GM21786 (cell line): ENCODE data around the gene FHAD1.

Source experiments
- ATAC-seq: cut with Tn5 transposase; IDR thresholded peaks from one replicate; pipeline ENCODE4 v1.9.1; 2021; ENCODE audit not compliant: unreplicated experiment

The FHAD1 gene

DNA sequence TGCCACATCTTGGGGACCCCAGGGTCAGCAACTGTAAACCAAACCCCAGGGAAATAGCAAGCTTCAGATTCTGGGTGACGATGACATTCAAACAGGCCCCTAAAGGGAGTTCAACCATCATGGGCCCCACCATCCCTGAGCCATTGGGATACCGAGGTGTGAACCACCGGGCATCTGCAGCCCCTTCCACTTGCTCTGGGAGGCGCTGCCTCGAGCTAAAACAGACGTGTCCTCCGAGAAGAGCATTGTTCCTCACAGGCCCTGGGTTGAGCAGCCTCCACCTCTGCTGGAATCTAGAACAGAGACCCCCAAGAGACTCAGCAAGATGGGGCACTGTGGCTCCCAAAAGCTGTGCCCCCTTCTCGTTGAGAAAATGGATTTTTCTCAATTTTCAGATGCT is 143.6 kb downstream of the FHAD1 start:
- ATAC-seq: no peak

GRCh38 chr1:15391366-15391765 is 144.3 kb downstream of the FHAD1 start:
- ATAC-seq: no peak

DNA sequence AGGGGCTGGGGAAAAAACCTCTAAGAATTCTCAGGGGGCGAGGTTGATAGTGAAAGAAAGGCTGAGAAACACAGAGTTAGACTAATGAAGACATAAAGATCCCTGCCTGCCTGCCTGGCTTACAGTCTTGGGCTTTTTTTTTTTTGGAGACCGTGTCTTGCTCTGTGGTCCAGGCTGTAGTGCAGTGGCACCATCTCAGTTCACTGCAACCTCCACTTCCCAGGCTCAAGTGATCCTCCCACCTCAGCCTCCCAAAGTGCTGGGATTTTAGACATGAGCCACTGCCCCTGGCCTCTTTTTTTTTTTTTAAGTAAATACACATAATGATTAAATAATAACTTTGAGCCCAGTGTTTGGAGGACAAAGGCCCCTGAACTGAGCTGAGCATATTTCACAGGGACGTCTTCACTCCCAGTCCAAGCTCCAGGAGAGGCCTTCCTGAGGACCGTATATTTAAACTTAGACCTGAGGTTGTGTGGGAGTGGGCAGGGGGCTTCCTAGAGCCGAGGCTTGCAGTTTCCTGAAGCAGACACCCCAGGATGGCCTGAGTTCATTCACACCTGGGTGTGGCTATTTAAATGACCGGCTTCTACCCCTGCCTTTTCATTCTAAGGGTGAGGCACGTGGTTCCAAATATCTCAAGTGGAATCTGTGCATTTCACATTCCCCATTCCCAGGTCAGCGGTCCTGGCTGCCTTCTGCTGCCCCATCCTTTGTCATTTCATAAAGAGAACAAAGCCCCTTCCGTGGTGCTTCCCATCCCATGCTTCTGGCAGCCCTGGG is 146.6 kb downstream of the FHAD1 start:
- ATAC-seq: no peak

DNA sequence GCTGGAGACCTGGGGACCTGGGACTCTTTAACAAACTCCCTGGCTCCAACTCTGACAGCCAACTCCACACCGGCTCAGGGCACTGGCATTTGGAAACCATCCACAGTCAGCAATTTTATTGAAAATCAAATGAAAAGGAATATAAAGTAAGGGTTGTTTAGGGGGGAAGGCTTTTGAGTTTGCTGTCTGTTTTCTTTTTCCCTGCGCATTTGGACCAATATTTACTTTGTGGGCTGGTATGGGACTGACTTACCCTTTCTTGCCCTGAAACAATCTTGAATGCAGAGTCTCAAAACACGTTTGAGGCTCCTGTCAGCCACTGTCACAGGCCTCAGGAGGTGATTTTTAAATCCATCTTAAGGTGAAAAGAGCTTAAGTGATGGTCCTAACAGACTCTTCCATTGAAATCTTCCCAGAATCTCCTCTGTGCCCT is 147.3 kb downstream of the FHAD1 start:
- no peak for ATAC-seq

- ATAC-seq: no peak
These were observed 150.2 kb downstream of the FHAD1 start for GRCh38 chr1:15397236-15397635.

GRCh38 chr1:15399710-15400109 is 152.7 kb downstream of the FHAD1 start:
- ATAC-seq: no peak

- ATAC-seq: no peak
These were observed 153.6 kb downstream of the FHAD1 start for GRCh38 chr1:15400627-15401026.

DNA sequence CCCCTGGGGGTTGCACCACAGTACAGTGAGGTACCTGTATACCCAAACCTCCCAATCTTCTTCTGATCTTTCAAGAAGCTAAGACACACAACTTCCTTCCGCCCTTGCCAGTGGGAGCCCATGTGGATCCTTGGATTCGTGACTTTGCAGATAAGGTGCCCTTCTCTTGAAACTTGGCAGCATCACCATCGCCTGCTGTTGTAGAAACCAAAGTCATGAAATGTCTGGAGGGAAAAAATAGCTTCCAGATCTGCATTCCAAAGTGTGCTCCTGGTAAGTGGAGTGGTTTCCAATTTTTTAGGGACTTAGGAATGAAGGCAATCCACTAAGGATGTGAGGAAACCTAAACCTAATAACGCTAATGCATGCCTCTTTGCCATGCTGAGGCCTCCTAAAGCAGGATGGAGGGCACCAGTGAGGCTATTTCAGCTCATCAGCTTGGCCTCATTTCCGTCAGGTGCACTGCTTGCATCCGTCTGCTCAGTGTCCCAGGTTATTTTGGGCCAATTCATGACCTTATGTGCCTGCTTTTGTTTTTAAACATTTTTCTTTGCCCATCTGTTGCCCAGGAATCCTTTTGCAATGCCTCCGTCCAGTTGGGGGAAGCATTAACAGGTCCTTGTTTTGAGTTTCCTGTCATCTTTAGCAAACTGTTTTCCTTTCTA is 154.5 kb downstream of the FHAD1 start:
- no peak for ATAC-seq

DNA sequence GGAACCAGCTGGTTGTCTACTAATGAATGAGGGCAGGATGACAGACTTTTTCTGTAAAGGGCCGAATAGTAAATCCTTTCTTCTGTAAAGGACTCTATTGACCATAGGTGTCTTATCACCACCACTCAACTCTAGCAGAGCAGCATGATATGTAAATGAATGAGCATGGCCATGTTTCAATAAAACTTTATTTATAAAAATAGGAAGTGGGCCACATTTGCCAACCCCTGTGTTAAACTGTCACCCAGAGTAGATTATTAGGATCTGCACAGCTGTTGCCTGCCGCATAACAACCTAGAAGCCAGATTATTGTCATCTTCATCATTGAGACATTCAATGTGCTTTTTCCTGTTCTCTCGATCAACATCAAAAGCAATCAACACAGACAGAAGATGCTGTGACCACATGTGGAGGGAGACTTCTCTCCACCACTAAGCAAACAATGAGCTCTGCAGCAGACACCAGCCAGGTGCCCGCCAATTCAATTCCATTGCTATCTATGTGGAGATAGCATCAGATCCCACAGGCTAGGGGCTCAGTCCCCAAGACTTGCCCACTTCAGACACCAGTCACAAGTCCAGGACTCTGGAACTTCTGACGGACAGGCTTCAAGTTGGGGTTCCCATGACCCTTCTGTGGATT is 155.9 kb downstream of the FHAD1 start:
- ATAC-seq: no peak

DNA sequence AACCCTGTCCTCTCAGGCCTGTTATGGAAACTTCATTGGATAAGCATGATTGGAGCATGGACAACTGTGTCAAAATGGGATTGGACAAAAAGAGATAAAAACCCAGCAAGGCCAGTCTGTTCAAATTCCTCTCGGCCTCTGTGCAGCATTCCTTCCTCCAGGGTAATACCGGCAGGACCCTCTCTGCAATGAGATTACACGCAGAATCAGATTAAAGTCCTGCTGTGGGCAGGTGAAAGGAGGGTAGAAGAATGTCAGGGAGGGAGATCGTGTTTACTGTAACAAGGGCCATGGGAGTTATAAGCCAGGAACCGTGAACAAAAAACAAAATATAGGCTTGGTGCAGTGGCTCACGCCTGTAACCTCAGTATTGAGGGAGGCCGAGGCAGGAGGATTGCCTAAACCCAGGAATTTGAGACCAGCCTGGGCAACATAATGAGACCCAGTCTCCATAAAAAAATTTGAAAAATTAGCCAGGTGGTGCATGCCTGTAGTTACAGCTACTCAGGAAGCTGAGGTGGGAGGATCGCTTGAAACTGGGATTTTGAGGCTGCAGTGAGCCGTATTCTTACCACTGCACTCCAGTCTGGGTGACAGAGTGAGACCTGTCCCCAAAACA is 157.0 kb downstream of the FHAD1 start:
- ATAC-seq: no peak

DNA sequence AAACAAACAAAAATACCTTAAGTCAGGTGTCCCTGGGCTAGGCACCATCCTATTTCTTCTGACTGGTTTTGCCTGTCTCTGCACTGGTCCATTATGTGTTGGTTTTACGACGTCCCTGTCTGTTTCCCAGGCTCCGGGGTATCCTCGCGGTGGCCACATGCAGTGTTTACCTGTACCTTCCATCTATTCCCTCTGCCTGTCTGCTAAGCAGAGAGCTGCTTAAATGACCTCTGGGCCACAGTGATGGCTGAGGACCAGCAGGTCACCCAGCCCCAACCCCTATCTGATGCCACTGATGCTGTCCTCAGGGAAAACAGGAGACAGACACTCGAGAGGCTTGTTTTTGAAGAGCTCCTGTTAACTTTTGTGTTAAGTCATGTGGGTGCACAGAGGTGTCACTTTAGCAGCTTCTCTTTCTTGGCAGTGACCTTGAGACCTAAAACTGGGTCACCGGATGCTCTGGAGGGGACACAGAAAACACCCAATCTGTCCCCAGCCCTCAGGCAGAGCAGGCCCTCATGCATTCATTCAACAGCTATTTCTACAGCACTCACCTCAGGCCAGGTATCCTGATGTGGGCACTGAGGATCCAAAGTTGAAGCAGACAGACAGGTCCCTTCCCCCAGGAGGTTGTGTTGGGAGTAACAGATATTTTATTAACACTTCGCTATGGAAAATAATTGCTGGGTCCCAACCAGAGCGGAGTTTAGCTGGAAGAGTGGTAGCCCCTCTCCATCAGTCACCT is 158.3 kb downstream of the FHAD1 start:
- ATAC-seq: no peak

DNA sequence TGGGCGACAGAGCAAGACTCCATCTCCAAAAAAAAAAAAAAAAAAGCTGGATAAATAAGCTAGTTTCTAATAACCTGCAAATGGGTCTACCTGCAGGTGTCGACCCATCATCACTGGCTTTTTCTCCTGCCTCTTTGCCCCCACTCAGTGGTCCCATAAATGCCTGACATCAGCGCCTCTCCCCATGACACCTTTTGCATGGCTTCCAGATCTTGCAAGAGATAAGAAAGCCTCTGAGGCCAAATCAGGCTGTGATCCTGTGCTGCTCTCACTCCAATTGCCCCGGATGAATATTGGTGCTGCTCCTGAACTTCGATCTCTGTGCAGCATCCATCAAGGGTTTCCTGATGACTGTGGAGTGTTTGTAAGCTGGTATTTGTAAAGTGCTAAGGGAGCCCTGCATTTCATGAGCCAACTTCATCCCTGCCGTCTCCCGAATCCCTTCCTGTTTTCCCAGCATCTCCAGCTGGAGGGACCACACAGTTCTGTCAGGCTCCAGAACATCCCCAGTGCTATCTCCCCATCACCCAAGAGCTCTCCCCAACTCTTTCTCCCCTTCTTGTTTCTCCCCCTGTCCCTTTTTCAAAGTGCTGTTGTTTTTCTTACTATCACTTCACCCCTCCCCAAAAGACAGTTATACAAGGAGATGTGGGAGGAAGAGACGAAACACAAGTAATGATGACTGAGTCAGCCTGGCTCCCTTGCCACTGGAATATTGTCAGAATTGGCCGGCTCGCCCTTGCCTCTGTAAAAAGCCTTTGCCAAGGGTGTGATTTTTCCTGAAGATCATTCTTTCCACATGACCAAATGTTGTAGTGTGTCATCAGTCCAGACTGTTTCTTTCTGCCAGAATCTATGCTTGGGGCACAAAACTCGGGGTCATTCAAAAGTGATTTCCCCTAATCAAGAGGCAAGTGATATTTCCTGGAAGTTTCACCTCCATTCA is 159.9 kb downstream of the FHAD1 start:
- no peak for ATAC-seq

DNA sequence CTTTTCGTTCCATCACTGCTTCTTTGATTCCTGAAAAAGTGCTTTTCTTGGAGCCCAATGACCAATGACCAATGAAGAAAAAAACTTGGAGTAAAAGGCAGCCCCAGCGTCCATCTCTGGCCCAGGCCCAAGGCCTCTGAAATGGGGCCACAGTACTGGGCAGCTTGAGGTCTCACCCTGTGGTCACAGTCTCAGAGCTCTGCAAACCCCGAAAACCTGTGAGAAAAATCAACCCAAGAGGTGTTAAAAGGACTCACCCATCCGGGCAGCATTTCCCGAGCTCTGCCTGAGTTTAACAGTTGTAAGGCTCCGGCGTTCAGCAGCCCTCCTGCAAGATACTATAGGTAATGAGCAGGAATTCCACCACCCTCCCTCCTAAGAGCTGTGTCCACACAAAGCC is 160.6 kb downstream of the FHAD1 start:
- no peak for ATAC-seq

DNA sequence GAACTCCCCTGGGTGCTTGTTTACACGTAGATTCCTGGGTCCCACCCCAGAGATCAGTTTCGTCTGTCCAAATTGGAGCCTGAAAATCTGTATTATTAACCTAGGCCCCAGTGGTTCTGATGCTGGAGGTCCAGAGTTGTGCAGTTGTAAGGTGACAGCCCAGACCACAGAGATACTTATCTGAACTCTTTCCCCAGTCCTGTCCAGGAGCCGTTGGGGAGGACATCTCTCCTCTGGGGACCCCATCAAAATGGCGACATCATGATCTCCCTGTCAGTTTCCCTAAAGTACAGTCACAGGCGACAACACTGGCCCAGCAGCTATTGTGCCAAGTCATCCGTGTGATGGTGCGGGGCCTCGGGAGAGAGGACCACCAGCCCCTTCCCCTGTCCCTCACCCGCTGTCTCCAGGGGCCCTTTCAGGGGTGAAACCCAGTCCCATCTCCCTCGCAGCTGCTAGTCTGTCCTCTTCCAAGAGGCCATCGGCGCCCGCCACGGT is 161.9 kb downstream of the FHAD1 start:
- no peak for ATAC-seq

- peak; percentile 71 for ATAC-seq
These were observed 162.6 kb downstream of the FHAD1 start, which contains the start of gene EFHD2 for GRCh38 chr1:15409388-15410222. TSS of gene EFHD2 (plus strand) at chr1:15409888. CDS start at chr1:15409972, 84 bp downstream.

DNA sequence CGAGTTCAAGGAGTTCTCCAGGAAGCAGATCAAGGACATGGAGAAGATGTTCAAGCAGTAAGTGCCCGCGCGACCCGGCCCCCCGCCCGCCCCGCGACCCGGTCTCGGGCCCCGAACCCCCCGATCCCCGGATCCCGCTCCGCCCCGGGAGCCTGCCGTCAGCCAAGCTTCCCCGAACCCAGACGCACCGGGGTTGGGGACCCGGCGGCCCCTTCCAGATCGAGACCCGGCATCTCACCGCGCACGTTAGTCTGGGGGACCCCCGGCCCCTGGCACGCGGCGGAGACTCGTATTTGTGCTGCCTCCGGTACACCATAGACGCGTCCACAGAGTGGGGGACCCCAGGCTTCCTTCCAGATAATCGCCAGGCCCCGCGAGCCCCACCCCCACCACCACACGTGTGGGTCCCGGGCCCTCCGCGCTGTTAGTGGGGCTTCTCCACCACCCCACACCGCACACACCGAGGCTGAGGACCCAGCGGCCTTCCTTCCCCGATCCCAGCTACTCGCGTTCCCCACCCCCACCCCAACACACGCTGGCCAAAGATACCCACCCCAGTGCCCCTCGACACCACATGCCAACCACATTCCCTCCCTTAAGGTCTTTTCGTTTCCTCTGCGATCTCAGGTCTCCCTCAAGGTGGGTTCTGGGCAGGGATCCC is 163.3 kb downstream of the FHAD1 start:
- ATAC-seq: no peak

GRCh38 chr1:15410884-15411245 is 163.8 kb downstream of the FHAD1 start:
- no peak for ATAC-seq

DNA sequence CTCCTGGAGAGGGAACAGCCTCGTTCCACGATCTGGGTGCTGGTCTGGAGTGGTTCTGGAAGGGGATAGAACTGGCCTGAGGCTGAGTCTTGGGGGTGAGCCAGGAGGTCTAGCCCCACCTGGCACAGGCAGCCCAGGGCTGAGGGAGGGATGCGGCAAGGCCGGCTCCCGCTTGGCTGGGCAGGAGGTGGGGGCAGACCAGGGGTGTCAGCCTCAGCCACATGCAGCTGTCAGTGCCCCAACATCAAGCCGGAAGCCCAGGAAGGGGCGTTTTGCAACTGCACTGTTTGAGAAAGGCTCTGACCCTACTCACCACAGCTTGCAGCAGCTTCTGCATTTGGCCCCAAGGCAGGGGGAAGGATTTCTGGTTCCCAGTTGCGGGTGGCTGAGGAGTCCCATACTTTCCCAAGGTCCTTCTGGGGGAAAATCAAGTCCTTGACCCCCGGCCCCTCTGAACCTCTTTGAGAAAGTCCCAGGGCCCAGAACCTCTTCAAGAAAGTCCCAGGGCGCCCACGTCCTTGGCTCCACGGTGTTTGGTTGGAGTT is 164.6 kb downstream of the FHAD1 start:
- ATAC-seq: peak; percentile 58
